Superior temporal gyrus (tissue), 1 donor: ENCODE results near the gene PDLIM3.

Experiments used
- DNase-seq: peaks from one replicate; pipeline ENCODE4 v3.0.0-alpha.2; 2016; ENCODE audit errors: extremely low spot score

The PDLIM3 gene

GRCh38 chr4:185471235-185472102 is 63.8 kb downstream of the PDLIM3 start, which contains the start of gene CCDC110:
Gene CCDC110 (minus strand): TSS chr4:185471733. CDS start chr4:185471683, 50 bp downstream.
- peak; percentile 82 for DNase-seq

- DNase-seq = peak; percentile 64
Measured at GRCh38 chr4:185470501-185471195, 64.7 kb downstream of the PDLIM3 start.

- DNase-seq = no peak
Measured at GRCh38 chr4:185469580-185470154, 65.6 kb downstream of the PDLIM3 start.

- DNase-seq = no peak
Measured at GRCh38 chr4:185468999-185469398, 66.3 kb downstream of the PDLIM3 start.

GRCh38 chr4:185467991-185468390 is 67.3 kb downstream of the PDLIM3 start:
- DNase-seq = no peak

GRCh38 chr4:185467101-185467500 is 68.2 kb downstream of the PDLIM3 start:
- peak; percentile 40 for DNase-seq

- DNase-seq = no peak
Measured at GRCh38 chr4:185465707-185466106, 69.6 kb downstream of the PDLIM3 start.

GRCh38 chr4:185464887-185465286 is 70.4 kb downstream of the PDLIM3 start:
- no peak for DNase-seq

GRCh38 chr4:185464183-185464582 is 71.1 kb downstream of the PDLIM3 start:
- DNase-seq = no peak

- DNase-seq = no peak
Measured at GRCh38 chr4:185463541-185463940, 71.8 kb downstream of the PDLIM3 start.

GRCh38 chr4:185461565-185461964 is 73.7 kb downstream of the PDLIM3 start:
- DNase-seq = no peak

- no peak for DNase-seq
Measured at GRCh38 chr4:185457136-185457535, 78.2 kb downstream of the PDLIM3 start.

- no peak for DNase-seq
Measured at GRCh38 chr4:185456131-185456530, 79.2 kb downstream of the PDLIM3 start.
